Mammary epithelial cell (primary cell): ENCODE results near the gene OLFML1.

Experiments used
- EZH2 ChIP-seq: IDR thresholded peaks from 2 replicates; pipeline ENCODE4 v1.6.1; 2012; ENCODE audit warnings: low read length, inconsistent platforms, borderline replicate concordance
- TF ChIP-seq, protein P1 (sequence below), 2 donors: IDR thresholded peaks in 1 of 2; conservative IDR thresholded peaks in 1 of 2; 2 replicates each; pipeline ENCODE4 v1.5.1; 2011 to 2012; ENCODE audit warnings: inconsistent platforms in 2 of 2, low read length in 2 of 2, mild to moderate bottlenecking in 2 of 2, control low read depth in 1 of 2, low read depth in 1 of 2; ENCODE audit not compliant: insufficient read depth in 1 of 2; ENCODE audit errors: extremely low read depth in 1 of 2

DNA sequence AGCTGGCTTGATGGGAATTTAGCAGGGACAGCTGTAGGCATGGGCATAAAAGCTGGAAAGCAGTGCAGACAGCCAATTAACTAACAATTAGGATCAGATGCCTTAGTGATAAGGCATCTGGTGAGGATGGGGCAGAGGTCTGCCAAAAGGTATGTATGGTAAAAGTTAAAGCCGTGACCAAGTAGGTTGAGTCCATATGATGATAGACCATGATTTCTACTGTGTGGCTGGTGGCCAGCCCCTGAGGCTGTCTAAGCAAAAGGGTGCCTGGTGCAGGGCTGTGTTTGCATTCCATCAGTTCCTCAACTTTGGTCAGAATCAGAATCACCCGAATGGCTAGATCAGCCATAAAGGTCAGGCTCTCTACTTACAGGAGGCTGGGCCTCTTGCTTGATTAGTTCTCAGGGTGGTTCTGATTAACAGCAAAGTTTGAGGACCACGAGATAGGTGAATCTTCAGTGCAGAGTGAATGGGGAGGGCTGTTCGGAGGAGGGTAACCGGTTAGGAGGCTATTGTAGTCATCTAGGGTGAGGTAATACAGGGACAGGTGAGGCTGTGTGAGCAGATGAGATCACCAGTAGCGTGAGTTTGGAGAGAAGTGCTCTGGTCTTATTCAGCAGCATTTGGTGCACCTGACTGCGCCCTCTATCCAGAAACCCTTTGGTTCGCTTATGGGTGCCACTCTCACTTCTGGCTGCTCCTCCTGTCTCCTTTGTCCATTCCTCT lies 55.7 kb downstream of the OLFML1 start:
- TF ChIP-seq EZH2, result no peak
- TF ChIP-seq, protein P1, sequence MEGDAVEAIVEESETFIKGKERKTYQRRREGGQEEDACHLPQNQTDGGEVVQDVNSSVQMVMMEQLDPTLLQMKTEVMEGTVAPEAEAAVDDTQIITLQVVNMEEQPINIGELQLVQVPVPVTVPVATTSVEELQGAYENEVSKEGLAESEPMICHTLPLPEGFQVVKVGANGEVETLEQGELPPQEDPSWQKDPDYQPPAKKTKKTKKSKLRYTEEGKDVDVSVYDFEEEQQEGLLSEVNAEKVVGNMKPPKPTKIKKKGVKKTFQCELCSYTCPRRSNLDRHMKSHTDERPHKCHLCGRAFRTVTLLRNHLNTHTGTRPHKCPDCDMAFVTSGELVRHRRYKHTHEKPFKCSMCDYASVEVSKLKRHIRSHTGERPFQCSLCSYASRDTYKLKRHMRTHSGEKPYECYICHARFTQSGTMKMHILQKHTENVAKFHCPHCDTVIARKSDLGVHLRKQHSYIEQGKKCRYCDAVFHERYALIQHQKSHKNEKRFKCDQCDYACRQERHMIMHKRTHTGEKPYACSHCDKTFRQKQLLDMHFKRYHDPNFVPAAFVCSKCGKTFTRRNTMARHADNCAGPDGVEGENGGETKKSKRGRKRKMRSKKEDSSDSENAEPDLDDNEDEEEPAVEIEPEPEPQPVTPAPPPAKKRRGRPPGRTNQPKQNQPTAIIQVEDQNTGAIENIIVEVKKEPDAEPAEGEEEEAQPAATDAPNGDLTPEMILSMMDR (conservative IDR thresholded peaks at IDR 0.05 in 1 of 2, IDR thresholded peaks at IDR 0.05 in 1 of 2; ENCODE audit: extremely low read depth in 1 of 2, insufficient read depth in 1 of 2, low read depth in 1 of 2, low read length in 2 of 2), result no peak
